ENCODE data around the gene OR51F1.
"Not testable (repeated sequence)": the region's sequence is repeated elsewhere in the genome, so short reads cannot be mapped to it uniquely, and the experiment has no call there.

The OR51F1 gene

DNA sequence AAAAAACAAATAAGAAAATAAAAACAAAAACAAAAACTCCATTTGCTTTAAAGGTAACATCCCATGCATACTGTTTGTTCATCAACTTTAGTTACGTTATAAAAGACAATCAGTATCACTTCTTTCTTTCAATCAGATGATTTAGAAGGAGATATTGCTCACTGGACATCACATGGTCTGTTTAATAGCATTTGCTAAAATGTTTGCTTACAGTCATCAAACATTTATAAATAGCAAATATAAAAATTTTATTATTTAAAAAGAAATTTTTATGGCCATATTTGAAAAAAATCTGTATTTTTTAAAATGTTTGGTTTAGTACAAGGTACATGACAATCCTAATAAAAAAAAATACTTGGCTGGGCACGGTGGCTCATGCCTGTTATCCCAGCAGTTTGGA, 42.6 kb downstream of the OR51F1 start (continued):
- TF ChIP-seq, protein P1, sequence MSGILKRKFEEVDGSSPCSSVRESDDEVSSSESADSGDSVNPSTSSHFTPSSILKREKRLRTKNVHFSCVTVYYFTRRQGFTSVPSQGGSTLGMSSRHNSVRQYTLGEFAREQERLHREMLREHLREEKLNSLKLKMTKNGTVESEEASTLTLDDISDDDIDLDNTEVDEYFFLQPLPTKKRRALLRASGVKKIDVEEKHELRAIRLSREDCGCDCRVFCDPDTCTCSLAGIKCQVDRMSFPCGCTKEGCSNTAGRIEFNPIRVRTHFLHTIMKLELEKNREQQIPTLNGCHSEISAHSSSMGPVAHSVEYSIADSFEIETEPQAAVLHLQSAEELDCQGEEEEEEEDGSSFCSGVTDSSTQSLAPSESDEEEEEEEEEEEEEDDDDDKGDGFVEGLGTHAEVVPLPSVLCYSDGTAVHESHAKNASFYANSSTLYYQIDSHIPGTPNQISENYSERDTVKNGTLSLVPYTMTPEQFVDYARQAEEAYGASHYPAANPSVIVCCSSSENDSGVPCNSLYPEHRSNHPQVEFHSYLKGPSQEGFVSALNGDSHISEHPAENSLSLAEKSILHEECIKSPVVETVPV (CRISPR knock-in tag; IDR thresholded peaks at IDR 0.05): no peak
- no peak for TF ChIP-seq ZNF8 (CRISPR knock-in tag; IDR thresholded peaks at IDR 0.05)
- no peak for TF ChIP-seq TCF4 (CRISPR knock-in tag; IDR thresholded peaks at IDR 0.05; ENCODE audit: borderline replicate concordance)
- TF ChIP-seq OSR1 (CRISPR knock-in tag; IDR thresholded peaks at IDR 0.05): no peak

DNA sequence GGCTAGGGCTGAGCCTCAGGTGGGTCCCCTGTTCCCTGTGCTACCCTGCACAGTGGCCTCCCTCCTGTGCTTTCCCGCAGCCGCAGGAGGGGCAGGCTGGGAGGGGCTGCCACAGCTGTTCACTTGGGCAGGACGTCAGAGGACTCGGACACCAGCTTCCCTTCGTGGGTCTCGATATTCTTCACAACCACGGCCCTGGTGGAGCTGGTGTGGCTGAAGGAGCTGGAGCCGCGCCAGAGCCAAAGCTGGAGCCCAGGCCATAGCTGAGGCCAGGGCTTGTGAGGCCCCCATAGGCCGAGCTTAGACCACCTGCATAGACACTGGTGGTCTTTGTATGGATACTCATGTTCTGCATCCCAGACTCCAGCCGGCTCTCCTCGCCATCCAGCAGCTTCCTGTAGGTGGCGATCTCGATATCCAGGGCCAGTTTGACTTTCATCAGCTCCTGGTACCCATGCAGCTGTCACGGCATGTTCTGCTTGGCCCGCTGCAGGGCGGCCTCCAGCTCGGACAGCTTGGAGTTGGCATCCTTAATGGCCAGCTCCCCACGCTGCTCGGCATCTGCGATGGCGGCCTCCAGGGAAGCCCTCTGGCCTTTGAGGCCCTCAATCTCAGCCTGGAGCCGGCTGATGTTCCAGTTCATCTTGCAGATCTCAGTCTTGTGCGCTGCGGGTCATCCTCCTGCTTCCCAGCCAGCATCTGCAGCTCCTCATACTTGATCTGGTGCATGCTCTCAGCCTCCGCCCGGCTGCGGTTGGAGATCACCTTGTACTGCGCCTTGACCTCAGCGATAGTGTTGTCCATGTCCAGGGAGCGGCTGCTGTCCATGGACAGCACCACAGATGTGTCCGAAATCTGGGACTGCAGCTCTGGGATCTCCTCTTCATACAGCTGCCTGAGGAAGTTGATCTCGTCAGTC, 46.9 kb downstream of the OR51F1 start:
- ATAC-seq: not testable (repeated sequence)

Measured in SK-N-SH treated with all-trans-retinoic acid at 6 μM for 48 hours (cell line).